Immature natural killer cell (primary cell): ENCODE measurements around the gene CTNNA3. TPM values are rescaled to one million over a fixed set of nuclear protein-coding genes. Genes with fewer than 3 reads are reported as not detected.

ENCODE experiments used
- DNase-seq, 3 donors: peaks; one replicate each; pipeline ENCODE4 v3.0.0; 2022; ENCODE audit warnings: mixed read lengths in 1 of 3
- H3K27ac Mint-ChIP-seq, 6 donors: one replicate each; pipeline ENCODE4 v1.8.0; 2020; ENCODE audit warnings: mixed read lengths in 6 of 6, mild to moderate bottlenecking in 5 of 6, inconsistent platforms in 4 of 6, moderate library complexity in 3 of 6
- H3K27me3 Mint-ChIP-seq, 3 donors: one replicate each; pipeline ENCODE4 v1.8.0; 2020 to 2021; ENCODE audit warnings: low read depth in 3 of 3, mild to moderate bottlenecking in 3 of 3, mixed read lengths in 3 of 3, moderate library complexity in 3 of 3, inconsistent platforms in 1 of 3
- H3K36me3 Mint-ChIP-seq, 3 donors: one replicate each; pipeline ENCODE4 v1.8.0; 2020; ENCODE audit warnings: mixed read lengths in 3 of 3, inconsistent platforms in 2 of 3, mild to moderate bottlenecking in 2 of 3
- H3K4me1 Mint-ChIP-seq, 2 donors: one replicate each; pipeline ENCODE4 v1.8.0; 2020; ENCODE audit warnings: inconsistent platforms in 2 of 2, mild to moderate bottlenecking in 2 of 2, mixed read lengths in 2 of 2, moderate library complexity in 1 of 2
- H3K4me3 Mint-ChIP-seq, 5 donors: one replicate each; pipeline ENCODE4 v1.8.0; 2020; ENCODE audit warnings: mild to moderate bottlenecking in 5 of 5, mixed read lengths in 5 of 5, inconsistent platforms in 3 of 5, moderate library complexity in 3 of 5
- H3K9me3 Mint-ChIP-seq, 6 donors: one replicate each; pipeline ENCODE4 v1.8.0; 2020; ENCODE audit warnings: mild to moderate bottlenecking in 6 of 6, mixed read lengths in 6 of 6, inconsistent platforms in 4 of 6, moderate library complexity in 3 of 6
- polyA plus RNA-seq, 3 donors: library from polyadenylated mRNA; unstranded; fragments of 300-500 nt; fragmentation: Illumina TruSeq; gene quantifications; one replicate each; pipeline ENCODE4 v1.2.3, GENCODE V29; 2021

The CTNNA3 gene
- polyA plus RNA-seq, 3 donors from 2014 or later = not detected

DNA sequence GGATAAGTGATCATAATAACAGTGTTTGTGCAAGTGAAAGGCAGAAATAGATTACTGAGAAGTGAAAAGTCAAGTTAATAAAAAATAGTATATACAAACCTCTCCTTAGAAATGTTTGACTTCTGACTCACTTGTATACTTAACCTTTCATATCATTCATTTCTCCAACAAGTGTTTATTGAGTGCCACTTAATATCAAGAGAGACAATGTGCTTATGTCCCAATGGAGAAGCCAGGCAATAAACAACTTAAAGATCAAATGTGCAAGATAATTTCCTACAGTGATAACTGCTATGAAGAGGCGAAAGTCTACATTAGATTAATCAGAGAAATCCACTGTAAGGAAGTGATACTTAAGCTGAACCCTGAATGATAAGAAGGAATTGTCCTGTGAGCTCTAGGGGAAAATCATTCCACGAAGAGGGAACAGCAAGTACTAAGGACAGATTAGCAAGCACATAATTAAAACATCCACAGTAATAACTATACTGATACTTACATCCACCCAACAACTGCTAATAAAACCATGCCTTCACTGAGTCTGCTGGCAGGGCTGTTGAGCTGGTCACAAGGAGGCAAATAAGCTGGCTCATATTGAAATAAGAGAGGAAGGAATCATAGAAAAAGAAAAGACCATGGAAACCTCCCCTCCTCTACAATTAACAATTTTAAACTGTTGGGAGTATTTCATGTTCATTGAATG is 203.5 kb downstream of the CTNNA3 start:
- no peaks in the 10 kb centered on the region for H3K4me1 Mint-ChIP-seq
- H3K36me3 Mint-ChIP-seq = no peaks in the 10 kb centered on the region
- H3K4me3 Mint-ChIP-seq = no peak overlapping the region
- H3K9me3 Mint-ChIP-seq = peaks cover 0 to 4% (median under 1%) of the 10 kb centered on the region in 6 donors
- DNase-seq = no peak
- H3K27me3 Mint-ChIP-seq = peaks cover 0 to 3% (median 0%) of the 10 kb centered on the region in 3 donors
- no peak overlapping the region for H3K27ac Mint-ChIP-seq

DNA sequence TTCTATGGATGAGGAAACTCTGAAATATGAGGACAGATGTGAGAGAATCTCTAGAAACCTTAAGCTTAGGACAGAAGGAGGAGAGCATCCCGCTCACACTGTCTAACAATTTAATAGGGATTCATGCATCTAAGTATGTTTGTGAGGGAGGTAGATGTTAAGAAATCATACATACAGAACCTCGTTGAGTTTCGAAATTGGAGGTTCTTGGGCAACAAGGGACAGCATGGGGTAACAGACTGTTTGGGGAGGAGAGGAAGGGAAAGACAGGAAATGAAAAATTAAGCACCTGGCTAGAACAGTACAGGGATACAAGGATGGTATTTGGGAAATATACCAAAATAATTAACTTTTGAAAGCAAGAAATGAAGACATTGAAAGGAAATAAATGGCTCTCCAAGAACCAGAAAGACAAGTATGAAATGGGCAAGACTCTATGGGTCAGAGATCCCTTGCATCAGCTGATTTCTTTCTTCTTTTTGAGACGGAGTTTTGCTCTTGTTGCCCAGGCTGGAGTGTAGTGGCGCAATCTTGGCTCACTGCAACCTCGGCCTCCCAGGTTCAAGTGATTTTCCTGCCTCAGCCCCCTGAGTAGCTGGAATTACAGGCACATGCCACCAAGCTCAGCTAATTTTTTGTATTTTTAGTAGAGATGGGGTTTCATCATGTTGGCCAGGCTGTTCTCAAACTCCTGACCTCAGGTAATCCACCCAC is 207.9 kb downstream of the CTNNA3 start:
- no peak overlapping the region for H3K27ac Mint-ChIP-seq
- H3K4me1 Mint-ChIP-seq = no peaks in the 10 kb centered on the region
- H3K9me3 Mint-ChIP-seq = peaks cover 0 to 6% (median 2%) of the 10 kb centered on the region in 6 donors
- no peak overlapping the region for H3K4me3 Mint-ChIP-seq
- no peak for DNase-seq
- no peaks in the 10 kb centered on the region for H3K36me3 Mint-ChIP-seq
- H3K27me3 Mint-ChIP-seq = peaks cover 0 to 3% (median 0%) of the 10 kb centered on the region in 3 donors

DNA sequence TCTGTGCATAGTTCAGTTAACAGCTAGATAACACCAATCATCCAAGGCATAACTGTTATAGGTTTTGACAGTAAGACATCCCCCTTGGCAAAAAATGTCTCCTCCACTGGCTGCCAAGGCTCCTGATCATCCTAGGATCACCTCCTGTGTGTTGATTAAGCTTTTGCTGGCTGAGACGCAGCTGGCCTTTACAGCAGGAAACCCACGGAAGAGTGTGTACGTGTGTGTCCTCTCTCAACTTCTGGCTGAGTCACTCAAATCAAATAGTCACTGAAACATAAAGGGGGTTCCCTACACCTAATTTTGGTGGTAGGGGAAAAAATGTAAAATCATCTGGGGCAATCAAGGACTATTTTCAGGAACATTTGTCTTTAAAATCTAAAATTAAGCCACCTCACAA is 208.8 kb downstream of the CTNNA3 start:
- Mint-ChIP-seq H3K4me1 (no peaks in the 10 kb centered on the region), H3K27ac (no peak overlapping the region), H3K36me3 (no peaks in the 10 kb centered on the region), H3K9me3 (peaks cover 0 to 6% (median 2%) of the 10 kb centered on the region in 6 donors), H3K4me3 (no peak overlapping the region), H3K27me3 (no peaks in the 10 kb centered on the region)
- no peak for DNase-seq

DNA sequence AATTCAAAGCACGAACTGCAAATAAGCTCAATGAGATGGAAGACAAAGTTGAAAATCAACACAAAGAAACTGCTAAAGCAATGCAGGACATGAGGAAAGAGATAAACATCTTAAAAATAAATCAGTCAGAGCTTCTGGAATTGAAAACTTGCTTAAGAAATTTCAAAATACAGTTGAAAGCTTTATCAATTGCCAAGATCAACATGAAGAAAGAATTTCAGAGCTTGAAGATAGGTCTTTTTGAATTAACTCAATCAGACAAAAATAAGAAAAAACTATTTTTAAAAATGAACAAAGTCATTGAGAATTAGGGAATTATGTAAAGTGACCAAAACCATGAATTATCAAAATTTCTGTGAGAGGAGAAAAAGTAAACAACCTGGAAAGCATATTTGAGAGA is 218.1 kb downstream of the CTNNA3 start:
- no peak for DNase-seq
- Mint-ChIP-seq H3K4me1 (no peaks in the 10 kb centered on the region), H3K9me3 (peaks cover 7 to 39% (median 17%) of the 10 kb centered on the region in 6 donors), H3K4me3 (no peak overlapping the region), H3K27ac (no peak overlapping the region), H3K36me3 (no peaks in the 10 kb centered on the region), H3K27me3 (no peaks in the 10 kb centered on the region)

DNA sequence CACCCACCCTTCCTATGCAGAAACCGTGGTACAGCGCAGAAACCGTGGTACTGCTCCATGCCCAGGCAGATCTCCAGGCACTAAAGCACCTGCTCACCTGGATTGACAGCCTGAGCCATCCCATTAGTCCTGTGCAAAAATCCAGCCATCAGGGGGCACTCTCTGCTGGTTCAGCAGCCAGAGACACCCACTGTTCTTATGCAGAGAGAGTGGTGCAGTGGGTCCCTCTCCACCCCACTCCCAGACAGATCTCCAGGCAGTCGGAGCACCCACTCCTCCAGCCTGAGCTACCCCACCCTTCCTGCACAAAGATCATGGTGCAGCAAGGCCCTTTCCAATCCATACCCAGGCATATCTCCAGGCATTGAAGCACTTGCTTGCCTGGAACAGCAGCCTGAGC is 219.8 kb downstream of the CTNNA3 start:
- Mint-ChIP-seq H3K27ac (no peak overlapping the region), H3K36me3 (no peaks in the 10 kb centered on the region), H3K27me3 (no peaks in the 10 kb centered on the region), H3K9me3 (peaks cover 7 to 35% (median 14%) of the 10 kb centered on the region in 6 donors), H3K4me1 (no peaks in the 10 kb centered on the region), H3K4me3 (no peak overlapping the region)
- no peak for DNase-seq

DNA sequence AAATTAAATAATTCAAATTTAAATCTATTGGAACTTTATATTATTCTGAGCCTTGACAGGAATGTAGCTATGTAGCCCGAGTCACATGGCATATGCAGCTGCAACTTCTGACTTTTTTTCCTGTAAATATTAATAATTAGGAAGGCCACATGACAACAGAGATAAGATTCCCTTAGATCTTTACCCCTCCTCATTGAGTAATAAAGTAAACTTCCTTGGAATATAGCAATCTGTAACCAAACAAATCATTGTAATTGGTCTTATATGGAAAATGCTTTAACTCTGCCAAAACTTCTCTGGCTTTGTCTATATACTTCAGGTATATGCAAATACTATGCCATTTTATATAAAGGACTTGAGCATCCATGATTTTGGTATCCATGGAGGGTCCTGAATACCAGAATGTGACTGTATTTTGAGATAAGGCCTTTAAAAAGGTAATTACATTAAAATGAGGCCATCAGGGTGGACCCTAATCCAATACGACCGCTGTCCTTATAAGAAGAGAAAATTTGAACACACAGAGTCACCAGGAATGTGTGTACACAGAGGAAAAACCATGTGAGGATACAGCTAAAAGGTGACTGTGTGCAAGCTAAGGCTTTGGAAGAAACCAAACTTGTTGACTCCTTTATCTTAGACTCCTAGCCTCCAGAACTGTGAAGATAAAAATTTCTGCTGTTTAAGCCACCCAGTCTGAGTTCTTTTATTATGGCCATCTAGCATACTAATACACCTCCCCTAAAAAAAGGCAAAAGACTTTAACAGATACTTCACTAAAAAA is 222.0 kb downstream of the CTNNA3 start:
- no peak for DNase-seq
- peaks cover 0 to 3% (median 0%) of the 10 kb centered on the region in 3 donors for H3K27me3 Mint-ChIP-seq
- H3K27ac Mint-ChIP-seq = no peak overlapping the region
- H3K9me3 Mint-ChIP-seq = peaks cover 5 to 28% (median 13%) of the 10 kb centered on the region in 6 donors
- H3K4me3 Mint-ChIP-seq = no peak overlapping the region
- no peaks in the 10 kb centered on the region for H3K36me3 Mint-ChIP-seq
- H3K4me1 Mint-ChIP-seq = no peaks in the 10 kb centered on the region

DNA sequence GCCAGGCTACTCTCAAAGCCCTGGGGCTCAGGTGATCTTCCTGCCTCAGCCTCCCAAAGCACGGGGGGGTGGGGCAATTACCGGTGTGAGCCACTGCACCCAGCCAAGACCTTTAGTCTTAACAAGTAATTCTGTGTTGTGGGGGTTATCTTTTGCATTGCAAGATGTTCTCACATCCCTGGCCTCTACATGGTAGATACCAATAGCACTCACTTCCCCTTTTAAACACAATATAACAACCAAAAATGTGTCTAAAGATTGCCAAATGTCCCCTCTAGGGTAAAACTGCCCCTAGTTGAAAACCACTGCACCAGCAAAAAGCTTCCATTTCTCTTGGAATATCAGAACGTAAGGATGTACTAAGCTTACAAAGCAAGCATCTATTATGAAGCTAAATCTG is 225.0 kb downstream of the CTNNA3 start:
- H3K9me3 Mint-ChIP-seq = peaks cover 4 to 11% (median 6%) of the 10 kb centered on the region in 6 donors
- peaks cover 0 to 3% (median 0%) of the 10 kb centered on the region in 3 donors for H3K27me3 Mint-ChIP-seq
- H3K4me1 Mint-ChIP-seq = no peaks in the 10 kb centered on the region
- no peak for DNase-seq
- no peak overlapping the region for H3K27ac Mint-ChIP-seq
- no peak overlapping the region for H3K4me3 Mint-ChIP-seq
- no peaks in the 10 kb centered on the region for H3K36me3 Mint-ChIP-seq

DNA sequence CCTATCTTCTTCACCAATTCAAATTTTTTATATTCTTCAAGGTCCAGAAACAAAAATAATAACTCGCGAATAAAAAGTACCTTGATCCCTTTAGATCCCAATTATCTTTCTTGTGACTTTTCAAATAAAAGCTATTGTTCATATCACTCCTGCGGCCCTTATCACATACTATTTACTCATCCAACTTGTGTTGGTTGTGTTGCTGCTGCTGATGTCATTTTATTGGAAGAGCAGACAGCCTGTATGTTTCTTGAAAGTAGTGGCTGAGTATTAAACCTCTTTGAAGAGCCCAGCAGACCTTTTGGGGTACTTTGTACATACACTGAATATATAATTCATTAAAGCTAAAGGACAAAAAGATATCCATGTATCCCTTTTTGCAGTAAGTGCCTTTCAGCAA is 231.7 kb downstream of the CTNNA3 start:
- Mint-ChIP-seq H3K27ac (no peak overlapping the region), H3K4me3 (no peak overlapping the region), H3K4me1 (no peaks in the 10 kb centered on the region), H3K9me3 (peaks cover 0 to 4% (median 2%) of the 10 kb centered on the region in 6 donors), H3K36me3 (no peaks in the 10 kb centered on the region), H3K27me3 (no peaks in the 10 kb centered on the region)
- no peak for DNase-seq

DNA sequence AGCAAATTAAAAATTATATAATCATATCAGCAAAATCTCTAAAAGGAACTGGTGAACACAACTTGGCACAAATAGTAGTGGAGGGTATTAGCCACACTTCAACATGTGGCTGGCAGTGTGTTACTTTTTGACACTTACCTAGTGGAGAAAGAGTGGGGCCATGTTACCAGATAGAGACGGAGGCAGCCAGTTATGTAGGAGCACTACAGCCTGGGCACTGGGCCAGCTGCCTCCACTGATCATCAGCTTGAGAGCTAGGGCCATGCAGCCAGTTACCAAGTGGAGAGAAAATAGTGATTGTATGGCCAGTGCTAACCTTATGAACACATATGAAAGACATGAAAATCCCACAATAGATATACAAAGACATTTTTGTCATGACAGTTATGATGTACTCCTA is 243.1 kb downstream of the CTNNA3 start:
- no peak for DNase-seq
- Mint-ChIP-seq H3K4me3 (no peak overlapping the region), H3K27me3 (peaks cover 0 to 2% (median 0%) of the 10 kb centered on the region in 3 donors), H3K4me1 (no peaks in the 10 kb centered on the region), H3K9me3 (peaks cover under 1 to 16% (median 7%) of the 10 kb centered on the region in 6 donors), H3K27ac (no peak overlapping the region), H3K36me3 (no peaks in the 10 kb centered on the region)

DNA sequence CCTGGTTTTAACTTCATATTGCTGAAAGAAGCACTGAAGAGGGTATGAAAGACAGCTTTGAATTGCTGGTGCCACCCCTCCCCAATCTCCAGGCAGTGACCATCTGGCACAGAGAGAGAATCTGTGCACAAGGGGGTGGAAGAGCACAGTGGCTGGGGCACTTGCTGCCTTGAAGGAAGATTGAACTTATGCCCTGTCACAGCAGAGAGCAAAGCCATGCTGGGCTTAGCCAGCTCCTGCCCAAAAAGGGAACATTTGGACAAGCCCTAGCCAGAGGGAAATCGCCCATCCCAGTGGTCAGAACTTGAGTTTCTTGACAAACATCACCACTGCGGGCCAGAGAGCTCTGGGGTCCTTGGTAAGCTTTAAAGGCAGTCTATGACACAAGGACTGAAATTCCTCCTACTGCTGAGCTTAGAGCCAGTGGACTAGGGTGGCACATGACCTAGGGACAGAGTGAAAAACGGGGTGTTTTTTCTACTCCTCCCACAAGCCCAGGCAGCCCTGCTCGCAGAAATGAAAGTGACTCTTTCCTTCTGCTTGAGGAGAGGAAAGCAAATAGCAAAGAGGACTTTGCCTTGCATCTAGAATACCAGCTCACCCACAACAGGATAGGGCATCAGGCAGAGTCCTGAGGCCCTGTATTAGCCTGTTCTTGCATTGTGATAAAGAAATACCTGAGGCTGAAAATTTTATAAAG is 257.2 kb downstream of the CTNNA3 start:
- no peaks in the 10 kb centered on the region for H3K4me1 Mint-ChIP-seq
- DNase-seq = no peak
- H3K9me3 Mint-ChIP-seq = peaks cover 5 to 49% (median 18%) of the 10 kb centered on the region in 6 donors
- no peaks in the 10 kb centered on the region for H3K36me3 Mint-ChIP-seq
- no peak overlapping the region for H3K4me3 Mint-ChIP-seq
- H3K27me3 Mint-ChIP-seq = peaks cover 0 to 3% (median 3%) of the 10 kb centered on the region in 3 donors
- no peak overlapping the region for H3K27ac Mint-ChIP-seq

DNA sequence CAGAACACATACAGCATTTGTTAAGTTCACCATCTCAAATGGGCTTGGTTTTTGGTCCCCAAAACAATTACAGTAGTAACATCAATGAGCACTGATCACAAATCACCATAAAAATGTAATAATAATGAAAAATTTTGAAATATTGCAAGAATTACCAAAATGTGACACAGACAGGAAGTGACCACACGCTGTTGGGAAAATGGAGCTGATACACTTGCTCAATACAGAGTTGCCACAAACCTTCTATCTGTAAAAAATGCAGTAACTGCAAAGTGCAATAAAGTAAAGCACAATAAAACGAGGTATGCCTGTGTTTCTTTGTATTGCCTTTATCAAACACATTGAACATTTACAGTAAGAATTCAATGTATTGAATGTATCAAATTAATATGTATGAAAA is 262.7 kb downstream of the CTNNA3 start:
- H3K27ac Mint-ChIP-seq = no peak overlapping the region
- H3K4me3 Mint-ChIP-seq = no peak overlapping the region
- H3K27me3 Mint-ChIP-seq = peaks cover 0 to 3% (median 2%) of the 10 kb centered on the region in 3 donors
- no peaks in the 10 kb centered on the region for H3K4me1 Mint-ChIP-seq
- DNase-seq = no peak
- H3K9me3 Mint-ChIP-seq = peaks cover 2 to 18% (median 8%) of the 10 kb centered on the region in 6 donors
- no peaks in the 10 kb centered on the region for H3K36me3 Mint-ChIP-seq

DNA sequence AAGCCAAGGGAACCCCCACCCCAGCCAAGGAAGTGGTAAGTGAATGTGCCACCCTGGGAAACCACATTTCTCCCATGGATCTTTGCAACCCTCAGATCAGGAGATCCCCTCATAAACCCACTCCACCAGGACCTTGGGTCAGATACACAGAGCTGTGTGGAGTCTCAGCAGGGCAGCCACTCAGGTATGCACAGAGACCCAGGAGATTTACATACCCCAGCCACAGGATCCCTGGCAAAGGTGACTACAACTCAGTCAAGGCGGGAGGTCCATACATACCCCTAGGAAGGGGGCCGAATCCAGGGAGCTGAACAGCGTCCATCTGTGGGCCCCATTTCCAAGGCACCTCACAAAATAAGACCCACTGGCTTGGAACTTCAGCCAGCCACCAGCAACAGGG is 293.4 kb downstream of the CTNNA3 start:
- peaks cover 0 to 4% (median 0%) of the 10 kb centered on the region in 3 donors for H3K36me3 Mint-ChIP-seq
- no peak overlapping the region for H3K4me3 Mint-ChIP-seq
- H3K9me3 Mint-ChIP-seq = peaks cover 12 to 31% (median 17%) of the 10 kb centered on the region in 6 donors
- no peak for DNase-seq
- H3K4me1 Mint-ChIP-seq = no peaks in the 10 kb centered on the region
- no peaks in the 10 kb centered on the region for H3K27me3 Mint-ChIP-seq
- no peak overlapping the region for H3K27ac Mint-ChIP-seq

DNA sequence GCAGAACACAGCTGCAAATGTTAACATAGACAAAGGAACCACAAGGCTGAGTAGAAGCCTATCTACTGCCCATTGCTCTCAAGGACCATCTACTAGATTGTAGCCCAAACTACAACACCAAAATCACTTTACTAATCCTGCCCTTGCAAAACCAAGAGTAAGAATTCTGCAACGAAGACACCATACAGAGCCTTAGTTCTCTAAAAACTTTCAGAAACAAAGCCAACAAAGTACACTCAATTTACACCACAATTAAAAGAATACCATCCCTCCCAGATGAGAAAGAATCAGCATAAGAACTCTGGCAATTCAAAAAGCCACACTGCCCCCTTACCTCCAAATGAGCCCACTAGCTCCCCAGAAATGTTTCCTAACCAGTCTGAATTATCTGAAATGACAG is 294.3 kb downstream of the CTNNA3 start:
- H3K27me3 Mint-ChIP-seq = no peaks in the 10 kb centered on the region
- H3K9me3 Mint-ChIP-seq = peaks cover 14 to 27% (median 21%) of the 10 kb centered on the region in 6 donors
- no peak for DNase-seq
- H3K4me3 Mint-ChIP-seq = no peak overlapping the region
- no peaks in the 10 kb centered on the region for H3K4me1 Mint-ChIP-seq
- peaks cover 0 to 4% (median 3%) of the 10 kb centered on the region in 3 donors for H3K36me3 Mint-ChIP-seq
- H3K27ac Mint-ChIP-seq = no peak overlapping the region
